CD1c-positive myeloid dendritic cell (primary cell): Measurements from ENCODE around the gene GIPC3.

ENCODE experiments used
- DNase-seq: peaks from one replicate; pipeline ENCODE4 v3.0.0-alpha.2; 2016; ENCODE audit errors: extremely low spot score

The GIPC3 gene

DNA sequence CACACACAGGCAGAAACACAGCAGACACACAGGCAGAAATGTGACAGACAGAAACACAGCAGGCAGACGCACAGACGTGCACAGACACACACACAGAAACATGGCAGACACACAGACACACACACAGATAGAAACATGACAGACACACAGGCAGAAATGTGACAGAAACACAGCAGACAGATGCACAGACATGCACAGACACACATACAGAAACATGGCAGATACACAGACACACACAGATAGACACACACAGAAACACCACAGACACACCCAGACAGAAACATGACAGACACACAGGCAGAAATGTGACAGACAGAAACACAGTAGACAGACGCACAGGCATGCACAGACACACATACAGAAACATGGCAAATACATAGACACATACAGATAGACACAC, 20.1 kb downstream of the GIPC3 start:
- DNase-seq = no peak

- no peak for DNase-seq
These were observed 20.5 kb downstream of the GIPC3 start for GRCh38 chr19:3605770-3606169.

DNA sequence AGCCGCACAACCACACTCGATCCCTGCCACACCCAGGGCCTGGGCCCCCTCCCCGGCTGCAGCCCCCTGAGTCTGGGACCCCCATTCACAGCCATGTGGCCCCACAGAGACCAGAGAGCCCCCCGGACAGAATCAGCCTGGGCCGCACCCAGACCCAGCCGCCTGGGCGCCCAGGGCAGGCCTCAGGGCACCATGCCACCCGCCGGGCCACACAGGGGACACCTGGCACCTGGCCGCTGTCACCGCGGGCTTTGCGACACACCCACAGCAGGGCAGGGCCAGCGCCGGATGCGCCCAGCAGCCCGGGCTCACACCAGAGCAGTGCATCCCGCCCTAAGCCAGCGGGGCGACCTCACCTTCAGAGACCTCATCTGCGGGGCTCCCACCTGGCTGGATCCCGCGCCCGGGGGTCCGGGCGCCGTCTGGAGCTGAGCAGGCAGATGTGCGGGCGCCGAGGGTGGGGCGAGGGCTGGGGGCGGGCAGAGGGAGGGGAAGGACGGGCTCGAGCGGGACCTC, 21.0 kb downstream of the GIPC3 start:
- DNase-seq = no peak

GRCh38 chr19:3606690-3607289, 21.5 kb downstream of the GIPC3 start, which contains the start of gene TBXA2R:
TBXA2R (minus strand) TSS chr19:3606875; CDS start chr19:3600634, 6,241 bp downstream.
- peak; percentile 53 for DNase-seq

GRCh38 chr19:3607303-3608078, 22.2 kb downstream of the GIPC3 start:
- DNase-seq = peak; percentile 54

- DNase-seq = peak; percentile 24
These were observed 22.9 kb downstream of the GIPC3 start for GRCh38 chr19:3608079-3608641.

- DNase-seq = no peak
These were observed 23.6 kb downstream of the GIPC3 start for GRCh38 chr19:3608750-3609322.

DNA sequence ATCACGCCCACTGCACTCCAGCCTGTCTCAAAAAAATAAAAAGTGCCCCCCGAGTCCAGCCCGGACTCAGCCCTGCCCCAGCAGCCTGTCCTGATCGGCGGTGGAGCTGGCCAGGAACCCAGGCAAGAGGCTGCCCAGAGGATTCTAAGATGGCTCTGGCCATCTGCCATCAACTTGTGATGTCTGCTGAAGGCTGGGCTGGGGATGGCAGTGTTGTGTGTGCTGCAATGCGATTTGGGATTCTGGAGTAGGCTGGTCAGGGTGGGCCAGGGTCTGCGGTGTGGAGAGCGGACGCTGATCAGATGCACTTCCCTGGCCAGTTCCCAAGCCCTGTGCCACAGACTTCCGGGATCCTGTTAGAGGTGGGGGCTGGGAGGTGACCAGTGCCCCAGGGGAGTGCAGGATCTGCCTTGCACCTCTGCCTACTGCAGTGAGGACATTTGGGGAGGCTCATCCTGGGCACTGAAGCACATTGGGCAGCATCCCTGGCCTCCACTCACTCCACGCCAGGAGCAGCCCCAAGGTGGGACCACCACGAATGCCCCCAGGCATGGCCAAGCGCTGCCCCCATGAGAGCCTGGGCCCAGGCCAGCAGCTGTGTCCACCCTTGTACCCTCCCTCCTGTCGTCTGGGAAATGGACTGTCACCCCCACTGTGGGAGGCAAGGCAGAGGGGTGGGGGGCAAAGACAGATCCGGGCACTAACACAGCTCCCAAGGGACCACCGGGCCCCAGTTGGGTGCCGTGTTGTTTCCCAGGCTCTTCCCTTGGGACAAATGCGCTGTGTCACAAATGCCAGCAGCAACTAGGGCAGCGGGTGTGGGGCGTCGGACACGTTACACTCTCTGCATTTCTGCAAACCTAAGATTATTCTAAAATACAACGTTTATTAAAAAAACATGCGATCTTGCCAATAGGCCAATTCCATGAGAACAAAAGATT, 24.8 kb downstream of the GIPC3 start:
- no peak for DNase-seq

- DNase-seq = no peak
These were observed 25.8 kb downstream of the GIPC3 start for GRCh38 chr19:3610745-3611717.

DNA sequence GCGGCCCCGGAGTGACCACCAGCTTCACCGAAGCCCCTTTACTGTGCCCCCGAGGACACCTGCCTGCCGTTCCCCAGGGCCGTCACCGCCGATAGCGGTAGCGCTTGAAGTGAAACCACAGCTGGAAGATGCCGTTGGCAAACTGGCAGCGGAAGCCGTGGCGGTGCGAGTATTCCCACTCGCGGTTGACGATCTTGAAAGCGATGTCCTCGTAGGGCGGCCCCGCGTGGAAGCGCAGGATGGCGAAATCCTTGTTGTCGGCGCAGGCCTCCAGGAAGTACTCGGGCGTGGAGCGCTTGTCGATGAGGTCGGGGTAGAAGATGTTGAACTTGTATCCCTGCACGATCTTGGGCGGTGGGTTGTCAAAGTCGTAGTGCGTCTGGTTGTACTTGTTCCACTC, 26.6 kb downstream of the GIPC3 start:
- DNase-seq = no peak

DNA sequence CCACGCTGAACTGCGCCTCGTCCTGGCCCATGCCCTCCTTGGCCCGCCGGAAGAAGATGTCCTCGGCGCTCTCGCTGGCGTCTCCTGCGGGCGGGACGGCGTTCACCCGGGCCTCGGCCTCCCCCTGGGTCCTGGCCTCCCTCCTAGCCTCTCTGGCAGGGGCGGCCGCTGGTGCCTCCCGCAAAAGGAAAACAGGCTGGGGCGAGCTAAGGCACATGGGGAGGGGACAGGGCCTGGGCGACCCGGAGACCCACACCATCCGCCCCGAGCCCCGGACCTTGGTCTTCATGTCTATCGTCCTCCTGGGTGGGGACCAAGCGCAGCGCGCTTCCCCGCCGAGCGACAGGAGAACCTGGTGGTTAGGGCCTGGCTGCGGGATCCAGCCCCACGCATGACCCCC, 27.1 kb downstream of the GIPC3 start:
- no peak for DNase-seq

- DNase-seq = no peak
These were observed 27.8 kb downstream of the GIPC3 start for GRCh38 chr19:3612901-3613741.

DNA sequence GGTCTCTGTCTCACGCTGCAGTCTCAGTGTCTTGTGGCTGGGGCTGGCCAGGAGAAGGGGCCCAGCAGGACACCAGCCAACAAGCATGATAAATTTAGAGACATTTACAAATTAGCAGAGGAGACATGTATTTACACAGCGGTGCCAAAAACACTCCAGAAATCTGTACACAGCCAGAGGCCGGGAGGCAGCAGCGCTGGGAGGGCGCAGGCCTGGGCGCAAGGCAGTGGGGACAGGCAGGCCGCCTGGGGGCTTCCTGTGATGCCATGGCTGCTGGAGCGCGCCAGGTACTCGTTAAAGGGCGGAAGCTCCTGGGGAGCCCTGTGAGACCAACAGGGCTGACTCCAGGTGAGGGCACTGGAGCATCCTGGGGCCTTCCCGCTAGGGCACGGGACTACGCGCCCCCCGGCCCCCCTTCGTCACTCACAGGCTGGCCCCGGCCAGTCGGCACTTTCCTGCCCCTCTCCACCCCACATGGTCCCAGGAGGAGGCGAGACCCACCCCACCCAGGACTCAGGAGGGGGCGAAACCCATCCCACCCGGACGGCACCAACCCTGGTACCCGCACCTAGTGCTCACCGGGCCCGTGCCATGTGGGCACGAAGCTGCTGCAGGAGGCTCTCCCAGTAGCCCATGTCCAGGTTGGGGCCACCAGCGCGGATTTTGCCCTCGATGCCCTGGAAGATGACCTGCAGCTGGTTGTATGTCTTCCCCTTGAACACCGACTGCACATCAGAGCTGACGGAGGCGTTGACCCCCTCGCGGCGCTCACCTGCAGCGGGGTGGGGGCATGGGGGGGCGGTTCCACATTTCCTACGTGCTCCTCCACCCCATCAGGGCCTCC, 28.8 kb downstream of the GIPC3 start:
- DNase-seq = no peak

- DNase-seq = no peak
These were observed 29.7 kb downstream of the GIPC3 start for GRCh38 chr19:3614858-3615505.

- DNase-seq = no peak
These were observed 30.4 kb downstream of the GIPC3 start for GRCh38 chr19:3615524-3616135.

DNA sequence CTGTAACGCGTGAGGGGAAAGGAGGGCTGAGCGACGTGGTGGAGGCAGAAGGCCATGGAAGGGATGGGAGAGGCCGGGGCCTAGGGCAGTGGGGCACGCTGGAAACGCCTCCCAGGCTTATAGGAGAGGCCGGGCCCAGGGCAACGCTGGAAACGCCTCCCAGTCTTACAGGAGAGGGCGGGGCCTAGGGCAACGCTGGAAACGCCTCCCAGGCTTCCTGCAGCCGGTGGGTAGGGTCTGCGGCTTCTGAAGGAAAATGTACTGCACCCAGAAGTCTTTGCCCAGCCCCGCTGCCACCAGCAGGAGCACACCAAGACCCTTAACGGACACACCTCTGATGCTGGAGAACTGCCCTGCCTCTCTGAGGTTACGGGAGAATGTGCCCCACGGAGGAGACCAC, 32.2 kb downstream of the GIPC3 start:
- peak; percentile 19 for DNase-seq

DNA sequence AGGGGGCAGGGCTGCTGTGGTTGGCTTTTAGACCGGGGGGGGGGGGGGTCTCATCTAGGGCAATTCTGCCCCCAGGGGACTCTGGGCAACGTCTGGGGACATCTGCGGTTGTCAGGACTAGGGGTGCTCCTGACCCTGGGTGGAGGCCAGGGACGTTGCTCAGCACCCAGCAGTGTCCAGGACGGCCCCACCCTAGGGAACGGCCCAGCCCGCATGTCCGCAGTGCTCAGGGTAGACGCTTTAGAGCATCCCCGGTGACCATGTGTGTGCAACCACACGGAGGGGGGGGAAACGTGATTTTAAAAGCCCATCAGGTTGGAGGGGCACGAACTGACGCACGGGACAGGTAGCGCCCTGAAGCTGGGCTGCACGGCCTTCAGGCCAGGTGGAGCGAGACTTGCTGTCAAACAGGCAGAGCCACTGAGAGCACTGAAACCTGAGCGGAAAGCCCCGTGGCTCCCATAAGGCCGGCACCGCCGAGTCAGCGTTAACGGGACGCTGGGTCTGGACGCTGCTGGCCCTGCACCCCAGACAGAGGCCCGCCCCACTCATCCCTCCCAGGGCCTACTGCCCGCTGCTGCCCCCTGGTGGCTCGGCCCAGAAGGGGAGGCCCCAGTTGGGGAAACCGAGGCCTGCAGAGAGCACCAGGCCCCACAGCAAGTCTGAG, 33.0 kb downstream of the GIPC3 start:
- DNase-seq = peak; percentile 62
